Smooth muscle cell (in vitro differentiated cells): Measurements from ENCODE around the gene ATOH1. TPM values are rescaled to one million over a fixed set of nuclear protein-coding genes. Genes with fewer than 3 reads are reported as not detected.

ENCODE experiments used
- DNase-seq: peaks from one replicate; lab custom pipeline; 2025; ENCODE audit not compliant: unreplicated experiment; lab: John Stamatoyannopoulos, UW
- H2AFZ ChIP-seq: fragments of 200-600 bp; sonication (generic); 2 replicates; pipeline ENCODE4 v1.6.0; 2016; ENCODE audit warnings: antibody characterized with exemption, low read depth, mild to moderate bottlenecking
- H3F3A ChIP-seq: fragments of 200-600 bp; sonication (generic); 2 replicates; pipeline ENCODE4 v1.6.0; 2017; ENCODE audit warnings: antibody characterized with exemption, low read depth
- H3K27ac ChIP-seq: fragments of 200-600 bp; sonication (generic); 2 replicates; pipeline ENCODE4 v1.5.1; 2016; ENCODE audit warnings: low read depth, mild to moderate bottlenecking
- H3K27me3 ChIP-seq: fragments of 200-600 bp; sonication (generic); 2 replicates; pipeline ENCODE4 v1.6.1; 2016; ENCODE audit warnings: low read depth, mild to moderate bottlenecking
- H3K36me3 ChIP-seq: fragments of 200-600 bp; sonication (generic); 2 replicates; pipeline ENCODE4 v1.5.1; 2016; ENCODE audit warnings: low read depth
- H3K4me1 ChIP-seq: fragments of 200-600 bp; sonication (generic); 2 replicates; pipeline ENCODE4 v1.5.1; 2016; ENCODE audit warnings: low read depth
- H3K4me2 ChIP-seq: fragments of 200-600 bp; sonication (generic); 2 replicates; pipeline ENCODE4 v1.6.0; 2016; ENCODE audit warnings: mild to moderate bottlenecking
- H3K4me3 ChIP-seq: fragments of 200-600 bp; sonication (generic); 2 replicates; pipeline ENCODE4 v1.5.1; 2016; ENCODE audit warnings: mild to moderate bottlenecking
- H3K79me2 ChIP-seq: fragments of 200-600 bp; sonication (generic); 2 replicates; pipeline ENCODE4 v1.6.0; 2016; ENCODE audit warnings: low read depth, mild to moderate bottlenecking
- H3K9ac ChIP-seq: fragments of 200-600 bp; sonication (generic); 2 replicates; pipeline ENCODE4 v1.6.0; 2016; ENCODE audit warnings: low read depth
- H3K9me3 ChIP-seq: fragments of 200-600 bp; sonication (generic); replicated peaks from 2 replicates; pipeline ENCODE4 v1.5.1; 2016; ENCODE audit warnings: low read depth
- H4K20me1 ChIP-seq: fragments of 200-600 bp; sonication (generic); 2 replicates; pipeline ENCODE4 v1.6.0; 2016; ENCODE audit warnings: low read depth
- CTCF ChIP-seq: fragments of 200-600 bp; sonication (generic); IDR thresholded peaks from 2 replicates; pipeline ENCODE4 v1.5.1; 2017; ENCODE audit warnings: borderline replicate concordance, mild to moderate bottlenecking, antibody characterized with exemption; ENCODE audit not compliant: insufficient read depth, poor library complexity, severe bottlenecking
- WGBS: methylation state at CpG from one replicate; pipeline ENCODE4 v1.1.7; 2016; ENCODE audit warnings: low lambda C conversion rate; 5-methylcytosine and 5-hydroxymethylcytosine counted together
- polyA plus RNA-seq: library from polyadenylated mRNA; unstranded; fragments of >200 nt; fragmentation: Nextera tagmentation; extraction: Ambion mirVana; gene quantifications from 2 replicates; pipeline ENCODE4 v1.2.1, GENCODE V29; 2016
- total RNA-seq: library from RNA; depleted of rRNA; stranded (reverse); fragments of >200 nt; gene quantifications from 2 replicates; pipeline ENCODE4 v1.2.3, GENCODE V29; 2014

ATOH1 gene
- total and polyA plus RNA-seq, 2 experiments from 2014 or later: not detected

GRCh38 chr4:93839704-93840103, 11.2 kb downstream of the ATOH1 start:
- no peaks in the 10 kb centered on the region for H3K4me1 ChIP-seq
- 84% methylated on average over 4 of the region's 4 CpGs for WGBS
- no peaks in the 10 kb centered on the region for H3K9me3 ChIP-seq
- no peaks in the 10 kb centered on the region for H4K20me1 ChIP-seq
- H3K36me3 ChIP-seq: no peaks in the 10 kb centered on the region
- no peaks in the 10 kb centered on the region for H3K79me2 ChIP-seq
- no peak overlapping the region for H3K9ac ChIP-seq
- no peak for TF ChIP-seq CTCF
- no peak overlapping the region for H3K27ac ChIP-seq
- no peak overlapping the region for H2AFZ ChIP-seq
- no peaks in the 10 kb centered on the region for H3F3A ChIP-seq
- peaks cover 70% of the 10 kb centered on the region for H3K27me3 ChIP-seq
- no peak for DNase-seq
- no peak overlapping the region for H3K4me3 ChIP-seq
- no peak overlapping the region for H3K4me2 ChIP-seq

DNA sequence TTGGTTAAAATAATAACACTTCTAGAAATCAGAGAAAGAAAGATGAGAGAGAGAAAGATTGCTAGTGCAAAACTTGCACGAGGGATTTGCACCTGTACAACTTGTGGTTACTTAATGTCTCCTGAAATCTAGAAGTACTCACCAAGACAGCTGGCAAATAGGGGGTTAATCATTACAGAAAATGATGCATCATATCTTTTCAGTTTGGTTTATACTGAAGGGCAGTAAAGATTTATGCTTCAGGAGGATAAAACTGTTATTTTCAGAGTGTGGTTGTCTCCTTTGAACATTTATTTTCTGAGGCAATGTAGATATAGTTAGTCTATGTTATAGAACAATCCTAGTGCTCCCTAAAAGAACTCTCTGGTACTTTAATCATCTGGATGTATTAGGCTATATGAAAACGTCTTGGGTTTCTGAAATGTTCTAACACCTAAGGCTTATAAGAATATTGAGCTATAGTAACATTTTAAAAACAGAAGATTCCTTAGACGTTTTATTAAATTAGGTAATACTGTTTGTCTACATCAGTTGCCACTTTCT, 13.3 kb downstream of the ATOH1 start:
- no peak overlapping the region for H3K27ac ChIP-seq
- H3K9ac ChIP-seq: no peak overlapping the region
- no peaks in the 10 kb centered on the region for H3F3A ChIP-seq
- no peaks in the 10 kb centered on the region for H3K4me1 ChIP-seq
- H3K36me3 ChIP-seq: no peaks in the 10 kb centered on the region
- no peak for TF ChIP-seq CTCF
- H3K4me3 ChIP-seq: no peak overlapping the region
- WGBS: 76% methylated on average over 3 of the region's 3 CpGs
- DNase-seq: no peak
- H3K9me3 ChIP-seq: no peaks in the 10 kb centered on the region
- H3K27me3 ChIP-seq: peaks cover 51% of the 10 kb centered on the region
- no peaks in the 10 kb centered on the region for H3K79me2 ChIP-seq
- no peaks in the 10 kb centered on the region for H4K20me1 ChIP-seq
- H2AFZ ChIP-seq: no peak overlapping the region
- no peak overlapping the region for H3K4me2 ChIP-seq

- Histone ChIP-seq H3K9ac (no peak overlapping the region), H3K4me2 (no peak overlapping the region), H4K20me1 (no peaks in the 10 kb centered on the region), H3F3A (no peaks in the 10 kb centered on the region), H3K4me1 (no peaks in the 10 kb centered on the region), H3K79me2 (no peaks in the 10 kb centered on the region), H3K4me3 (no peak overlapping the region), H3K27me3 (peaks cover 47% of the 10 kb centered on the region), H3K36me3 (no peaks in the 10 kb centered on the region), H3K9me3 (no peaks in the 10 kb centered on the region), H2AFZ (no peak overlapping the region), H3K27ac (no peak overlapping the region)
- 76% methylated on average over 2 of the region's 2 CpGs for WGBS
- no peak for TF ChIP-seq CTCF
- no peak for DNase-seq
These were observed 14.2 kb downstream of the ATOH1 start for GRCh38 chr4:93842601-93843252.

GRCh38 chr4:93843772-93844171, 15.2 kb downstream of the ATOH1 start:
- H3K36me3 ChIP-seq: no peaks in the 10 kb centered on the region
- H3K9ac ChIP-seq: no peak overlapping the region
- DNase-seq: no peak
- no peaks in the 10 kb centered on the region for H3F3A ChIP-seq
- H3K27me3 ChIP-seq: peaks cover 38% of the 10 kb centered on the region
- no peaks in the 10 kb centered on the region for H3K4me1 ChIP-seq
- H3K79me2 ChIP-seq: no peaks in the 10 kb centered on the region
- no peak overlapping the region for H2AFZ ChIP-seq
- no peak overlapping the region for H3K4me2 ChIP-seq
- H3K4me3 ChIP-seq: no peak overlapping the region
- H4K20me1 ChIP-seq: no peaks in the 10 kb centered on the region
- H3K9me3 ChIP-seq: no peaks in the 10 kb centered on the region
- TF ChIP-seq CTCF: no peak
- H3K27ac ChIP-seq: no peak overlapping the region
